HK-2 (cell line): ENCODE measurements around the gene HPN.
"Not testable (repeated sequence)": the region's sequence is repeated elsewhere in the genome, so short reads cannot be mapped to it uniquely, and the experiment has no call there.

Source experiments
- DNase-seq: peaks from one replicate; pipeline ENCODE4 v3.0.0-alpha.2; 2018; ENCODE audit not compliant: unreplicated experiment

The HPN gene

GRCh38 chr19:35083691-35084508, 42.4 kb downstream of the HPN start:
- DNase-seq, result no peak

DNA sequence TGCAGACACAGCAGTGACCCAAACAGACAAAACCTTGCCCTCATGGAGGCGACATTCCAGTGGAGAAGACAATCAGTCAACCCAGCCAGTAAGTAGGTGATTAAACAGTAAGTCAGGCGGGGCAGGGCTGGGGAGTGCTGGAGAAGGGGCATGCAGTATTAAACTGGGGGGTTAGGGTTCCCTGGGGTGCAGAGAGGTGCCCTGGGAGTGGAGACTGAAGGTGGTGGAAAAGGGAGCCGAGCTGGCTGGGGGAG, 42.9 kb downstream of the HPN start:
- no peak for DNase-seq

DNA sequence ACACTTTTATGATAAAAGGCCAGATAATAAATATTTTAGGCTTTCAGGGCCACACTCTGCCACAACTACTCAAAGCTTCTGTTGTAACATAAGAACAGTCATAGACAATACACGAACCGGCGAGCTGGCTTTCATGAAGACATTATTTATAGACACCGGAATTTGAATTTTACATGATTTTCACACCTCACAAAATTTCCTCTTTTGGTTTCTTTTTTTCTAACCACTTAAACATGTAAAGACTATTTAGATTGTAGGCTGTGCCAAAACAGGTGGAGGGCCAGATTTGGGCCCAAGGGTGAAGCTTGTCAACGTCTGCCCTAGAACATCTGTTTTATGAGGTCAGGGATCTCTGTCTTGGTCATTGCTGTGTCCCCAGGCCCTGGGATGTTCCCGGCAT, 44.4 kb downstream of the HPN start:
- no peak for DNase-seq

GRCh38 chr19:35086455-35086854, 44.9 kb downstream of the HPN start:
- no peak for DNase-seq

DNA sequence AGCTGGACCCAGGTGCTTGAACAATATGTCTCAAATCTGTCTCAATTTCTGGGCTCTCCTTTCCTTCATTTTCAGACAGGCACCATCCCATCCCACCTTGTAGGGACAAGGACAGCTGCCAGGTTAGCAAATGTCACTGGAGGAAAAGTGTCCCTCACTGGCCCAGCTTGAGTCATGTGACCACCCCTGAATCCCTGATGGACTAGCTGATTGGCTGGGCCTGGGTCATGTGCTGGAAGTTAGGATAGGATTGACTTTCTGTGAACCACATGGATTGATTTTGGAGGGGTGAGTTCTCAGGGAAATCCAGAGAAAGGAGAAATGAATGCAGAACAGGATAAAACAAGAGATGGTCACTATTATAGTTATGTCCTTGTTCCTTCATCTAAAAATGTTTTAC, 45.9 kb downstream of the HPN start:
- no peak for DNase-seq

DNA sequence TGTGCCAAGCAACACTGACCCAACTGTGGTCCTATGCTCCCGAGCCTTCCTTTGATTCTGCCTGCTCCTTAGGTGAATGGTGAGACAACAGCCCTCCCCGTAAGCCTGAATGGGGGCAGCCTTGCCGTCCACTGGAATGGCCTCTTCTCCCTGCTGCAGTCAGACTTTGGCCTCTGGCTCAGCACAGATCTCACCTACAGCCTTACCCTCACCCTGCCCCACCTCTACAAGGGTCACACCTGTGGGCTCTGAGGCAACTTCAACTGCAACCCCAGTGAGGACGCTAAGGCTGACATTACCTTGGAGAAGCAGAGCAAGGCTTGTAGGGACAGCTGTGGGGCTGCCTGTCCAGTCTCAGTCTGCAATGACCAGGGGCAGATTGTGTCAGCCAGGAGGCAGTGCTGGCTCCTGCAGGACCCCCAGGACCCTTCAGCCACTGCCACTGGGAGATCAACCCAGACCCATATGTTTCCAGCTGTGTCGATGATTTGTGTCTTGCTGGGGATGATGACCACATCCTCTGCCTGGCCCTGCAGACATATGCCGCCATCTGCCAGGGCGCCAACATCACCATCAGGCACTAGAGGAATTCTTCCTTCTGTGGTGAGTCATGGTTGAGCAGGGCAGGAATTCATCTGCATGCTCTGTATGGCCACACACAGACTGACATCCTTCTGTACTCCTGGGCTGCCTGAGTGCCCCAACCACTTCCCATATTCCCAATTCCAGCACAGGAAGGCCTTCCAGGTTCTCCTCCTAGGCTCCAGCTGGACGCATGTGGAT, 46.8 kb downstream of the HPN start:
- peak; percentile 71 for DNase-seq

- no peak for DNase-seq
These were observed 48.0 kb downstream of the HPN start for GRCh38 chr19:35089554-35089953.

DNA sequence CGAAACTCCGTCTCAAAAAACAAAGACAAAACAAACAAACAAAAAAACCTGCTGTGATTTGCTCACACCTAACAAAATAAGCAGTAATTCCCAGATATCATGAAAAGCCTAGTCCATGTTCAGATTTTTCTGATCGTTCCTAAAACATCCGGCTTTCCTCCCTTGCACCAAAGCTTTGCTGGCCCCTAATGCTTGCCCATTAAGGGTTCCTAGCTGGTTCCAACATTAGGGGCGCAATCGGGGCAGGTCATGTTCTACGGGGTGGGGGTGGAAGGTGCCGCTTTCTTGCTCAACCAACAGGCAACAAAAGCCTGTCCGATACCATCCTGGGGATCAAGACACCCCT, 48.6 kb downstream of the HPN start:
- DNase-seq, result no peak

DNA sequence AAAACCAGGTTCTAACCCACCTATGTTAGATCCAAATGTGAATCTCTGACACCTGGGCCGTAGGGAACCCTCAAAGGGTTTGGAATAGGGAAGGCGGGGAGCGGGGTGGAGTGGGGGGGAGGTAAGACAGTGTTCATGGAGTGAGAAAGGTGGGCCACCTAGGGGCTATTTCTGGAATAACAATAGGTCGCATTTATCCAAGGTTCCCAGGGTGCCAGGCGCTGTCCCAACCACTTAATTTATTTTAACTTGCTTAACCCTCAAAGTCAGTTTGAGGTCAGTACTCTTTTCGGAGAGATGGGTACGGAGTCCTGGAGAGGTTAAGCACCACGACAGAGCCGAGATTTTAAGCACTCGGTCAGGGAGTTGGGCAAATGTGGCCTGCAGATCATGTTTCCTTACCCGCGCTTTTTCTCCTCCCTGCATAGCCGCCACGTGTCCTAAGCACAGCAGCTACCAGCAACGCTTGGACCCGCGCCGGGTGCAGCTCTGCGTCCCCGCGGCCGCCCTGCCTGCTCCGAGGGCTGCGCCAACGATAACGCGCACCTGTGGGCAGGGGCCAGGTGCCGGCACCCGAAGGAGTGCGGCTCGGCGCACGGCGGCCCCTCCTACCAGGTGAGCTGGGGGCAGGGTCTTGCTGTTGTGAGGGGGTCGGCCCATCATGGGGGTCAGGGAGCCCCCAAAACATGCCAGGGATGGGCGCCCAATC, 49.1 kb downstream of the HPN start:
- DNase-seq, result peak; percentile 25

GRCh38 chr19:35093430-35093829, 51.9 kb downstream of the HPN start:
- no peak for DNase-seq

- DNase-seq, result no peak
These were observed 52.6 kb downstream of the HPN start for GRCh38 chr19:35093941-35094647.

DNA sequence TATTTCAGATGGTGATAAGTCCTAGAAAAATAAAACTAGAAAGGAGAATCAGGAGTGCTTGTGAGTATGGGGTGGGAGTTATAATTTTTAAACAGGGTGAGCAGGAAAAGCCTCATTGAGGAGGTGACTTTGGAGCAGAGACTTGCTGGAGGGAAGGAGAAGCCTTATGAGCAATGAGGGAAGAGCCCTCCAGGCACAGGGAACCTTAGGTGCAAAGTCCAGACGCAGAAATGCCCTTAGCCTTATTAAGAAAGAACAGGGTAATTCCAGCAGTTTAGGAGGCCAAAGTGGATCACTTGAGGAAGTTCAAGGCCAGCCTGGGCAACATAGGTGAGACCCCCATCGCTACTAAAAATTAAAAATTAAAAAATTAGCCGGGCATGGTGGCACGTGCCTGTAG, 53.1 kb downstream of the HPN start:
- DNase-seq, result no peak

DNA sequence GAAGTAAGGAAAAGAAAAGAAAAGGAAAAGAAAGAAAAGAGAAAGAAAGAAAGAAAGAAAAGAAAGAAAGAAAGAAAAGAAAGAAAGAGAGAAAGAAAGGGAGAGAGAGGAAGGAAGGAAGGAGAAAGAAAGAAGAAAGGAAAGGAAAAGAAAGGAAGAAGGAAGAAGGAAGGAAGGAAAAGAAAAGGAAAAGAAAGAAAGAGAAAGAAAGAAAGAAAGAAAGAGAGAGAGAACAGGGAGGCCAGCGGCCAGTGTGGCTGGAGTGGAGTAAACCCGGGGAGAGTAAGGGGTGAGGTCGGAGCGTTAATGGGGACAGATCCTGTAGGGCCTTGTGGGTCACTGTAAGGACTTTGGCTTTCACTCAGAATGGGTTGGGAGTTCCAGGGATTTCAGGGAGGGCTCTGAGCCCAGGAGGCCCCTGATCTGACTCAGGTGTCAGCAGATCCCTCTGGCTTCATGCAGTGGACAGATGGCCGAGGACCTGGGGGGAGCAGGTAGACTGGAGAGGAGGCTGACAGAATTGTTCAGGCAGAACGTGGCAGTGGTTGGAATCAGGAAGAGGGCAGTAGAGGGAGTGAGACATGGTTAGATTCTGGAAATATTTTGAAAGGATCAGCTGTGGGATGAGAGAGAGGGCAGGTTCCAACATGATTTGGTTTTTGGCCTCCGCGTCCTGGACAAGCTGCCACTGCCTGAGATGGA, 54.3 kb downstream of the HPN start:
- no peak for DNase-seq

GRCh38 chr19:35098413-35099049, 57.0 kb downstream of the HPN start:
- no peak for DNase-seq

- DNase-seq, result no peak
These were observed 57.8 kb downstream of the HPN start for GRCh38 chr19:35099155-35099896.

DNA sequence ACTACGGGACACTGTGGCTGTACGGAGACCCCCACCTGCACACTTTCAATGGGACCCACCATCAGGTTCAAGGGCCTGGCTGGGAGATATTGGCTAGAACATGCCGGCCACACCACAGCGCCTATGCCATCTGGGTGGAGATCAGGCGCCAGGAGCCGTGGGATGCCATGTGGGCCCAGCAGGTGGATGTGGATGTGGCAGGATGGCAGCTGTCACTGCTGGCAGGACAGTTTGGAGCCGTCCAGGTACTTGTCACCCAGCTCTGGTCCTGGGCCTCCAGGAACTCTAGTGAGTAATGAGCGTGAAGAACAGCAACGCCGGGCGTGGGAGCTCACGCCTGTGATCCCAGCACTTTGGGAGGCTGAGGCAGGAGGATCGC, 58.4 kb downstream of the HPN start:
- DNase-seq, result no peak

DNA sequence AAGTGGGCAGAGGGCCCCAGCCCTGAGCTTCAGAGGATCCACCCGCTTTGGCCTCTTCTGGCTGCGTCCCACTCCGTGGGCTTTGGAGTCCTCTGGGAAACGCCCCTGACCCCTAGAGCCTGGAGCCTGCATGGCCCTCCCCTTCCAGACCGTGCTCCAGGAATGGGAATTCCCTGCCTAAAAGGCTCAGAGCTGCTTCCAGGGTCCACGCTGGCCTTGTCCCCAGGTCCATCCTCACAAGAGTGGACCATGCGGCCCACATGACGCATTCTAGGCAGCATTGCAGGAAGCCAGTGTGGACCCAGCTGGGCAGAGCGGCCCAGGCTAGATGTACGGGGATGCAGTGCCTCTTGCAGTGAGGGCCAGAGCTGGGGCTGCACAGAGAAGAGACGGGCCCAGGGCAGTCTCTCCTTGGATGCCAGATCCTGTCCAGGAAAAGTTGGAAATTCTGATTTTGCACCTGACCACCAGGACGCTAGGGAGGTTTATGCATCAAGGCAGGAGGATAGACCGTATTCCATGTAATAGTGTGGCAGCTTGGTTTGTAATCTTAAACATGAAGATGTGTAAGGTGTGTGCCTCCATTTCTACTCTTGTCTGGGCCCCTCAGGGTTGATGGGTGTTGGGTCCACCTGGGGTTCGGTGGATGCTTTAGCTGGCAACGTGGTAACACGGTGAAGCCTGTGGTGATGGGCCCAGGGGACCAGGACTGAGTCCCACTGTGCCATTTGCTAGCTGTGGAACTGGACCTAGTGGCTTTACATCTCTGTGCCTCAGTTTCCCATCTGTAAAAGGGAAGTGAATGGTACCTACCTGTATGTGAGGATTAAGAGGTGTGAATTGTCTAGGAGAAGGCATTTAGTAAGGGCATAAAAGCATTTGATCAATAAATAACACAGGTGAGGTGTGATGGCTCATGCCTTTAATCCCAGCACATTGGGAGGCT, 59.3 kb downstream of the HPN start:
- no peak for DNase-seq

GRCh38 chr19:35101949-35102348, 60.4 kb downstream of the HPN start:
- not testable (repeated sequence) for DNase-seq

GRCh38 chr19:35103614-35104013, 62.1 kb downstream of the HPN start:
- DNase-seq, result not testable (repeated sequence)
